B cell (primary cell): Measurements from ENCODE around the gene MAL.

Experiments
- CTCF ChIP-seq: fragments of 200-600 bp; IDR thresholded peaks from one replicate; pipeline ENCODE4 v1.8.0; 2022; ENCODE audit warnings: antibody characterized with exemption, mild to moderate bottlenecking
- EZH2 ChIP-seq: IDR thresholded peaks from 2 replicates; pipeline ENCODE4 v1.6.1; 2012; ENCODE audit warnings: borderline replicate concordance, low read depth, mild to moderate bottlenecking, moderate library complexity, low read length; ENCODE audit not compliant: insufficient read depth, poor library complexity, severe bottlenecking

DNA sequence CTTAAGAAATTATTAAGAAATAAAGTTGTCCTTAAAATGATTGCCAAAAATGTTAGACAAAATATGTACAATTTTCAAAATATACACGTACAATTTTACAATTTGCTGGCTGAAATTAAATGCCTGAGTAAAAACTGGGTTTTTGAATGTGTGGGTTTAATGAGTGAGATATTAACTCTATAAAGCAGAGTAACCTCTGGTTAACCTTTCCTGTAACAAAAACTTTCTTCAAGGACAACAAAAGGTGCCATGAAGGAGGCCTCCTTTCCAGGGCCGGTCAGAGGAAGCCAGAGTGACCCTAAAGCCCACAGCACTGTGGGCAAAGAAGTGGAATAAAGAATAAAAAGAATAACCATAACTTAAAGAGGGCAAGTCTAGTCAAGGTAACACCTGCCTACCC is 16.5 kb upstream of the MAL start:
- TF ChIP-seq CTCF (no peak), EZH2 (no peak)
